ENCODE results near the gene NIPBL.
"Not testable (repeated sequence)": the region's sequence is repeated elsewhere in the genome, so short reads cannot be mapped to it uniquely, and the experiment has no call there.

NIPBL gene

DNA sequence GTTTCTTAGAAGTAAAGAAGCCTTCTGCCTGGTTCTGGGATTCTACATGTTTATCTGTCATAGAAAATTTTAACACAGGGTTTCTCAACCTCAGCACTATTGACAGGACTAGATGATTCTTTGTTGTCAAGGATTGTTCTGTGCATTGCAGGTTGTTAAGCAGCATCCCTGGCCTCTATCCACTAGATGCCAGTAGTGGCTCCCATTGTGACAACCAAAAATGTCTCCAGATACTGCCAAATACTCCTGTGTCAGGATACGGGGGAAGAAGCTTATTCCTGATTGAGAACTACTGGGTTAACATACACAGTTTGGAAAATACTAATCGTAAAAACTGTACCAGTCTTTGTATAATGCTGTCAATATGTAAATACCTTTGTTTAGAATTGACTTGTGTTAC is 167.1 kb downstream of the NIPBL start:
- DNase-seq: no peak

DNA sequence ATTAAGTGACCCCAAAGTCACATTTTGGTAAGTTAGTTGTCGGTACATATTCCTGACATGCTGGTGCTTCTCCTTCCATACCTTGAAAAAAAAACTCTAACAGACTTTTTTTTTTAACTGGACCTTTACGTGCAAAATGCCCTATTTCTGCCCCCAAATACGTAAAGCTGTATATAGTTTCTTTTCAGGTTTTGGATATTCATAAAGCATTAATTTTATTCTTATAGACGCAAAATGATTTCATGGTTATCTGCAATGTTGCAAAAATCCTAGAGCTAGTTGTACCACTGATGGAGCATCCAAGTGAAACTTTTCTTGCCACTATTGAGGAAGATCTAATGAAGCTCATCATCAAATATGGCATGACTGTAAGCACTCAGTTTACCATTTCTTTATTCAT is 167.6 kb downstream of the NIPBL start:
- no peak for DNase-seq

GRCh38 chr5:37045703-37046102 is 169.1 kb downstream of the NIPBL start:
- DNase-seq: no peak

DNA sequence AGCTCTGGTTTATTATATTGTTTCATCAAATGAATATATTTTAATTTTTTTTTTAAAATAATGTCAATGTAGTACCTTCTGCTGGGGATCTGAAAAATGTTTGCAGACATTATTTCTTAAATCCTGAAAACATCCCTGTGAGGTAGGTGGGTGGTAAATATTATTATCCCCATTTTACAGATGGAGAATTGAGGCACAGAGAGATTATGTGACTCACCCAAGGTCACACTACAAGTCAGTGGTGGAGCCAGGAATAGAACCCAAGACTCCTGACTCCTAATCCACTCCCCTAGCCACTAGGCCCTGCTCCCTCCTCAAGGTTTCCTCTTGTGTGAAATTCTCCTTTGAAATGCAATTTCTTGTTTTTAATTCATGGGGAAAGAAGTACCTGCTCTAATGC is 171.4 kb downstream of the NIPBL start:
- no peak for DNase-seq

DNA sequence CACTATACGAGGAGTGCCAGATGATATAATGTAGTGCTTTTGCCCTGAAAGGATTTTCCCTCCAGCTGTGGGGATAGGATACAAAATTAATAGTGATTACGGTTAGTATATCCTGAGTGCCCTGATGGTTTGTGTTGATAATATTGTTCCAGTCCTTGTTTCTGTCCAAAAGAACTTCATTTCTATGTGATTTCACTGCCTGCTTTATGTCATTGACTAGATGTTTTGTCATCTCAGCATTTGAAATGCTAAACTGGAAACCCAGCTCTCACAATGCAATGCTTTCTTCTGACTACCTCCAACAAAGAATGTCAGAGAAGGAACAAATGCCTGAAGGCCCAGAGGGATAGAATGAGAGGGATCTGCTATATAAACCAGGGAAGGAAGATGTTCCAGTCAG is 177.8 kb downstream of the NIPBL start:
- DNase-seq: no peak

GRCh38 chr5:37055383-37055990 is 178.9 kb downstream of the NIPBL start:
- no peak for DNase-seq

DNA sequence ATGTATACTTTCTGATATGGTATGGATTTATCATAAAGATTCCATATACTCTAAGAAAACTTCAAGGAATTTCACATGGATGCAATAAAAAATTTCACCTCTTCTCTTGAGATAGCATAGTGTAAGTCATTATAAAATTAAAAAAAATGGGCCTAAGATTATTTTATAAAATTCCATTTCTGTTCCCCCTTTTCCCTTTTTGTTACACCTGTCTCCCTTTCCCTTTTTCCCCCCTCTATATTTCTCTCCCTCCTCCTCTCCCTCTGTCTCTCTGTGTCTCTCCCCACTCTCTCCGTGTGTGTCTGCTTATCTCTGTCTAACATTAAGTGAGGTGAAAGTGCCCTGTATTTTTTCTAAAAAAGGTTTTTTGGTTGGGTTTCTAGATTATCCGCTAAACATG is 180.2 kb downstream of the NIPBL start:
- no peak for DNase-seq

GRCh38 chr5:37060030-37060429 is 183.5 kb downstream of the NIPBL start:
- no peak for DNase-seq

GRCh38 chr5:37063739-37064138 is 187.2 kb downstream of the NIPBL start:
- no peak for DNase-seq

GRCh38 chr5:37064442-37064841 is 187.9 kb downstream of the NIPBL start:
- DNase-seq: no peak

DNA sequence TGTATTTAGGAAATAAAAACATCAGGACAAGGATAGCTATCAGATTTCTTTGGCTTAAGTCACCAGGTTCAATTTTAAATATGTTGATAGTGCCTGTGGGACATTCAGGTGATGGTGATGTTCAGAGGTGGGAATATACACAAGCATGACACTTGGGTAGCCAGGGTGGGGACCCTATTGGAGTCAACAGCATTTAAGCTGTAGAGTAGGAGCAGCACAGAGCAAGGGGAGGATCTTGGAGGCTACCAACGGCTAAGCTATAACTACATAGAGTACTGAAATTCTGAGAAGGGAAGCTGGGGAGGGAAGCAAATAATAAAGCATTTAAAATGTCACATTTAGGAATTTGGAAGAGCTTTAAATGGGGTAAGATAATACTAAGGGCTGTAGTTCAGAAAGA is 194.9 kb downstream of the NIPBL start:
- DNase-seq: no peak

DNA sequence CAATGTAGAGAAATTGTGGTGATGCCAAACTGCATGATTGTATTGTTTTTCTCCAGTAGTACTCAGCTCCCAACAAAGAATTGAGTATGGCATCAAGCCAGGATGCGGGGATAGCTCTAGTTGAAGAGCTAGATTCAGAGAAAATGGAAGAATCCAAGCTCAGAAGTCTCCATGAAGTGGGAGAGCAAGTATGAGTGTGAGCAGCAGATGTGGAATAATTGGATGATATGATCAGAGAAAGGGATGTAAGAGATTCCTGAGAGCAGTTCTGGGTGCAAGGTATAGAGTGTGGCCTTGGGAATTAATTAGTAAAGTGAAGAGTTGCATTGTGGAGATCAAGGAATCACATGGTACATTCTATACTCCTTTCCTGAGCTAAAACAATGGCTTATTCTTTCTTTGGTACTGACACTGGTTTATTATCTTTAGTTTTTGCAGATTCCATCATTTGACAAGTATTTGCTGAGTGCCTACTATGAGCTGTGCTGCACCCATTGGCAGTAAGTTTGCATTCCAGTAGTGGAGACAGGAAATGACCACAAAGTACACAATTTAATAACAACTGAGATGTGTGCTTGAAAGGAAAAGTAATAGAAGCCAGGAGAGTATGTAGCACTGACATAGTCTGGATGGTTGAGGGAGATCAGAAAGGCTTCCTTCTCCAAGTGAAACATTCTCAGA is 195.5 kb downstream of the NIPBL start:
- DNase-seq: no peak

DNA sequence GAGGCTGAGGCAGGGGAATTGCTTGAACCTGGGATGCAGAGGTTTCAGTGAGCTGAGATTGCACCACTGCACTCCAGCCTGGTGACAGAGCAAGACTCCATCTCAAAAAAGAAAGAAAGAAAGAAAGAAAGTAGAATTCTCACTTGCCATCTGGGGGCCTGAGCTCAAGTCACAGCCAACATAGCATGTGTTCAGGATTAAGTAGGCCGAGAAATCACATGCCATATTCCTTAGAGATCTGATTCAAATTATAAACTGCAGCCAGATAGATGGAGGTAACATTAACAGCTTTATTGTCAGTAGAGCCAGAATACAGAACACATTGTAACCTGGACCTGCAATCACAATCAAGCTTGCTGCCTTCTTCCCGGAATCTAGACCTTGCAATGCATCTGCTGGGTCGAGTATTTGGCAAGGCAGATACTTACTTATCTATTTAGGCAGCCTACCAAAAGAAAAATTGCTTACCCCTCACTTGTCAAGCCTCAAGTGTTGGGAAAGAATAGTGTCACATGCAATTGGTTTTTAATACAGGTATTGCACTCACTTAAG is 198.9 kb downstream of the NIPBL start:
- no peak for DNase-seq

DNA sequence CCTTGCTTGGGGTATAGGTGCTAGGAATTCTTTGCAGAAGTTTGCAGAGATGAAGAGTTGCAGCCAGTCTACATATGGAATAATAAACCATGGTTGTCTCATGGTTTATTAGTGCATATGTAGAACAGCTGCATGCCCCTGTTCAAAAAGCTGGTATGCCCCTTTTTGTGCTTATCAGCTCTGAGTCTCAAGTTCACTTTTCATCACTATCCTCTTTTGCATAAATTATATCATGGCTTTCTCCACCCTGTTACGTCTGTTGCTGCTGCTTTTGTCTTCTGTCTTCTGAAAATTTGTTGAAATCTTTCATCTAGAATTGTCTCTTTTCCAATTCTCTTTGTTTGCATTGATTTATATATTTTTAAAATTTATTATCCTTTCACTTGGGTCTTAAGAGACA is 200.6 kb downstream of the NIPBL start:
- DNase-seq: no peak

DNA sequence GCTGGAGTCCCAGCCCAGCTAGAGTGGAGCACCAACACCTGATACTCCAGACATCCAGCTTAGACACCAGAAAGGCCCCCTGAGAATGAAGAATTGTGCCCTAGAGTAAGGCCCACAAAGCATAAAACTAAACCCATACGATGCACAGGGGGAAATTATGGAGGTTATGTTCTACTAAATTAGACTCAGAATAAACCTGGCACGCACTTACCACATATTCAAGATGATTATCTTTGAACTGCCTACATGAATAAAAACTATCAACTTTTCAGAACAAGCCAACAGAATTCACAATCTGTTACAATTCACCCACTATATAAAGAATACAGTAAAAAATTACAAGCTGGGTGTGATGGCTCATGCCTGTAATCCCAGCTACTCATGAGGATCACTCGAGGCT is 204.1 kb downstream of the NIPBL start:
- DNase-seq: no peak

DNA sequence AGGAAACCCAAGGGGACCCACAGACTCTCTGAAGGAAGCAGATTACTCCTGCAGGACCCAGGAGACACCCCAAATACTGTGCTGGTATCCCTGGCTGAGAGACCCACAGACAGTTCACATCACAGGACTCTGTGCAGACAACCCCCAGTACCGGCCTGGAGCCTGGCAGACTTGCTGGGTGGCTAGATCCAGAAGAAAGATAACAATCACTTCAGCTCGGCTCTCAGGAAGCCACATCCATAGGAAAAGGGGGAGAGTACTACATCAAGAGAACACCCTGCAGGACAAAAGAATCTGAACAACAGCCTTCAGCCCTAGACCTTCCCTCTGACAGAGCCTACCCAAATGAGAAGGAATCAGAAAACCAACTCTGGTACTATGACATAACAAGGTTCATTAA is 206.4 kb downstream of the NIPBL start:
- DNase-seq: not testable (repeated sequence)

GRCh38 chr5:37086026-37086425 is 209.5 kb downstream of the NIPBL start:
- DNase-seq: not testable (repeated sequence)

- no peak for DNase-seq
These were observed 210.1 kb downstream of the NIPBL start for GRCh38 chr5:37086466-37087173.

DNA sequence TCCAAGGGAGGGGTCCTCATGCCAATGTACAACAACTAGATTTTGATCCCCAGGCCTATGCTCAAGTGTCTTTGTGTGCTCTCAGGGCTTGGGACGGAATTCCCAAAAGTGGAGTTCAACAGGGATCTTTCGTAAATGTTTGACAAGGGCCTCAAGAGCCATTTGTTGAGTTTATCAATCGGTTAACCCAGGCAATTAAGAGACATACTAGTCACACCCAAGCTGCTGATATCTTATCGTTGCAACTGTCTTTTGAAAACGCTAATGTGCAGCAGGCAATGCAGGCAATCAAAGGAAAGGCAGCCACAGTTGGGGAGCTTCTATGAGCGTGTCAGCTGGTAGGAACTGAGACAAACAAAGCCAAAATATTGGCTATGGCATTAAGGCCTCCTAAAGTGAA is 211.4 kb downstream of the NIPBL start:
- no peak for DNase-seq

DNA sequence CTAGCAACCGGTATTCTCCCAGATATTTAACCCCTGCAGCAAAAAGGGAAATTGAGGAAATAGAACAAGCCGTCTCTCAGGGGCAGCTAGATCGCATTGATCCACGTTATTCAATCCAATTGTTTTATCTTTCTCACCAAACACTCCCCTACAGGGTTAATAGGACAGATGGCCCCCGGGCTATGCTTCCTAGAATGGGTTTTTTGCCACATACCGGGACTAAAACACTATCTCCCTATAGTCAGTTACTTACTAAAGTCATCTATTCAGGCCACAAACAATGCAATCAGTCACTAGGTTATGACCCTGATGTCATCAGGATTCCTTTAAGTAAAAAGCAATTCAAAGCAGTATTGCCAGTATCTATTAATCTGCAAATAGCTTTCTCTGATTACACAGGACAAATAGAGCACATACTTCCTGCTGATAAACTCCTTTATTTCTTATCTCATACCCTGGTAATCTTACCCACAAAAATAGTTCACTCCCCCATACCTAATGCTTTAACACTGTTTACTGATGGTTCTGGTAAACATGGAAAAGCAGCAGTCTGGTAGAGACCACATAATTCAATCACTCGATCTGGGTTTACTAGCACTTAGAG is 213.7 kb downstream of the NIPBL start:
- no peak for DNase-seq

DNA sequence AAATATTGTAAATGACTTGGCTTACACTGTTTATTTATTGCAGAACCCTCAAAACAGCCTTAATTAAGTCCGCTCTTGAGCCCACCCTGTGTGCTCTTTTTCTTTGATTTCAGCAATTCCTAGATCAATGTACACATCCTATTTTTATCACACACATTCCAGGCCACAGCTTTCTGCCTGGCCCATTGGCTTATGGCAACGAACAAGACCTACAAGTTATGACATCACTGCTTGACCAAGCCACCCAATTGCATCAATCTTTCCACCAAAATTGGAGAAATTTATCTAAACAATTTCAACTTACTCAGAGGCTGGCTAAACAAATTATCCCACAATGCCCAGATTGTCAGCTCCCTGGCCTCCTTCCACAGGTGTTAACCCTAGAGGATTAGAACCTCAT is 214.2 kb downstream of the NIPBL start:
- no peak for DNase-seq

- not testable (repeated sequence) for DNase-seq
These were observed 217.2 kb downstream of the NIPBL start for GRCh38 chr5:37093795-37094194.

DNA sequence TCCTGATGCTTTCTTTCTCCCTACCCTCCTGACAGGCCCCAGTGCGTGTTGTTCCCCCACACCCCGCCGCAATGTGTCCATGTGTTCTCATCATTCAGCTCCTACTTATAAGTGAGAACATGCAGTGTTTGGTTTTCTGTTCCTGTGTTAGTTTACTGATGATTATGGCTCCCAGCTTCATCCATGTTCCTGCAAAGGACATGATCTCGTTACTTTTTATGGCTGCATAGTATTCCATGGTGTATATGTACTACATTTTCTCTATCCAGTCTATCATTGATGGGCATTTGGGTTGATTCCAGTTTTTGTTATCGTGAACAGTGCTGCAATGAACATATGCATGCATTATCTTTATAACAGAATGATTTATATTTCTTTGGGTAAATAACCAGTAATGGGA is 222.7 kb downstream of the NIPBL start:
- not testable (repeated sequence) for DNase-seq

- DNase-seq: no peak
These were observed 226.7 kb downstream of the NIPBL start for GRCh38 chr5:37103302-37103701.
